Measurements from ENCODE around the gene IQCC.

DNA sequence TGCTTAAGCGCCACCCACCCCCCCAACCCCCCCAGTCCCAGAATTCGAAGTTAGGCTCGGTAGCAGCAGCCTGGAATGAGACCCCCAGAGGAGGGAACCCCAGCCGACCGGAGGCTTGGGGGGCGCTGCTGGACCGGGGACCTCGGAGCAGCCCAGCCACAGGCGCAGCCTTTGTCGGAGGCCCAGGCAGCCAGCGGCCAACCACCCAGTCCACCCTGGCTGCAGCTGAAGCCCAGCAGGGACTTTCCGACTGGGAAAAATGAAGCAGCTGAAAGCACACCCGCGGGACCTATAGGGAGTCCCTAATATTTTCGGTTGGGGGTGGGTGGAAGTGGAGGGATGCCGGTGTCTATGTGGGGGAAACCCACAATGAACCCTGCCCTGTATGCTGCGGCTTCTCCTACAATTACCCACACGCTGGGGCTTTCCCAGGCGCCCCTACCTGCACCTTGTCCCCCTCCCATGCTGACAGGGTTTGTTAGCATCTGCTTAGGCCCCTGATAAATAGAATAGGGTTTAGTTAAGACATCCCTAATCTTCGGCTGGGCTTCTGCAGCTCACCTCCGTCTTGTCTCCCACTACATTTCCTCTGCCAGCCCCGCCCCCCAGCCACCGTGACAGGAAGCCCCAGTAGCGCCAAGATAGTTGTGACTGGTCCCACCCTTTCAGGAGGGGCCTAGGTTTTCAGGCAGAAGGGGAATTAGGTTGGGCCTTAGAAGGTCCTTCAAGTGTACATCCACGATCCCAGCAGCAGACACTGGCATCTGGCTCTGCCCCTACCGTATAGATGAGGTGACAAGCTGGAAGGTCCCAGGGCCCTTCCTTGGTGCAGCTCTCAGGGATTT lies 4.2 kb upstream of the IQCC start:
- TF ChIP-seq, protein P1, sequence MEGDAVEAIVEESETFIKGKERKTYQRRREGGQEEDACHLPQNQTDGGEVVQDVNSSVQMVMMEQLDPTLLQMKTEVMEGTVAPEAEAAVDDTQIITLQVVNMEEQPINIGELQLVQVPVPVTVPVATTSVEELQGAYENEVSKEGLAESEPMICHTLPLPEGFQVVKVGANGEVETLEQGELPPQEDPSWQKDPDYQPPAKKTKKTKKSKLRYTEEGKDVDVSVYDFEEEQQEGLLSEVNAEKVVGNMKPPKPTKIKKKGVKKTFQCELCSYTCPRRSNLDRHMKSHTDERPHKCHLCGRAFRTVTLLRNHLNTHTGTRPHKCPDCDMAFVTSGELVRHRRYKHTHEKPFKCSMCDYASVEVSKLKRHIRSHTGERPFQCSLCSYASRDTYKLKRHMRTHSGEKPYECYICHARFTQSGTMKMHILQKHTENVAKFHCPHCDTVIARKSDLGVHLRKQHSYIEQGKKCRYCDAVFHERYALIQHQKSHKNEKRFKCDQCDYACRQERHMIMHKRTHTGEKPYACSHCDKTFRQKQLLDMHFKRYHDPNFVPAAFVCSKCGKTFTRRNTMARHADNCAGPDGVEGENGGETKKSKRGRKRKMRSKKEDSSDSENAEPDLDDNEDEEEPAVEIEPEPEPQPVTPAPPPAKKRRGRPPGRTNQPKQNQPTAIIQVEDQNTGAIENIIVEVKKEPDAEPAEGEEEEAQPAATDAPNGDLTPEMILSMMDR (optimal IDR thresholded peaks at IDR 0.05 in 1 of 3, IDR thresholded peaks at IDR 0.05 in 1 of 3, conservative IDR thresholded peaks at IDR 0.05 in 1 of 3; ENCODE audit: extremely low read depth in 1 of 3, insufficient read depth in 2 of 3, low read length in 3 of 3): no peak
- TF ChIP-seq EZH2 (IDR thresholded peaks at IDR 0.05; ENCODE audit: low read length): no peak

Data from keratinocyte (primary cell).